Urothelium cell line (cell line): ENCODE measurements around the gene SIK1.
"Not testable (repeated sequence)": the region's sequence is repeated elsewhere in the genome, so short reads cannot be mapped to it uniquely, and the experiment has no call there.

Source experiments
- DNase-seq: peaks from one replicate; pipeline ENCODE4 v3.0.0; 2011; ENCODE audit warnings: low spot score, mixed read lengths
- FAIRE-seq: peaks from 2 replicates; lab custom pipeline; 2011; peaks lifted over from hg19 to GRCh38; lab: Jason Lieb, UNC

The SIK1 gene

GRCh38 chr21:43440835-43441727 lies 14.2 kb upstream of the SIK1 start:
- DNase-seq, FAIRE-seq: not testable (repeated sequence)

DNA sequence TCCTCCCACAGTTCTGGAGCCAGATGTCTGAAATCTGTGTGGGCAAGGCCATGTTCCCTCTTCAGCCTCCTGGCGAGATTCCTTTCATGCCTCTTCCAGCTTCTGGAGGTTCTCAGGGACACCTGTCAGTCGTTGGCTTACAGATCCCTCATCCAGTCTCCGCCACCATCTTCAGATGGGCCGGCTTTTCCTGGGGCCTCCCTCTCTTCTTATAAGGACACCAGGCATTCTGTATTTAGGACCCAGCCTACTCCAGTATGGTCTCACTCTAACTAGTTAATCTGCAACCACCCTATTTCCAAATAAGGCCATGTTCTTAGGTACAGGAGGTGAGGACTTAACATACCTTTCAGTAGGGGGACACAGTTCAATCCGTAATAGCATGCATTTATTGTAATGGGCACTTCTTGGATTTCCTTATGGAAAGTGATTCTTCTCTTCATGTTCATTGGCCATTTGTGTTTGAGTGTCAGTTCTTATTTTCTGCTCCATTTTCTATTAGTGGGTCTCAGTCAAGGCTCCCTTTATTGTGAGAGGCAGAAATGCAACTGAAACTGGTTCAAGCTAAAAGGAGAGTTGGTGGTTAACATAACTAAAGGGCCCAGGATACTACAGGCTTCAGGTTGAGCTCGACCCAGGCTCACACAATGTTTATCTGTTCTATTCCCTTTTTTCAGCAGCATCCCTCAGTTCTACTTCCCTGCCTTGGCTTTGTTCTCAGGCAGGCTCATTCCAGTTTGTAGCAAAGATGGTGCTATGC lies 12.6 kb upstream of the SIK1 start:
- not testable (repeated sequence) for FAIRE-seq, DNase-seq

DNA sequence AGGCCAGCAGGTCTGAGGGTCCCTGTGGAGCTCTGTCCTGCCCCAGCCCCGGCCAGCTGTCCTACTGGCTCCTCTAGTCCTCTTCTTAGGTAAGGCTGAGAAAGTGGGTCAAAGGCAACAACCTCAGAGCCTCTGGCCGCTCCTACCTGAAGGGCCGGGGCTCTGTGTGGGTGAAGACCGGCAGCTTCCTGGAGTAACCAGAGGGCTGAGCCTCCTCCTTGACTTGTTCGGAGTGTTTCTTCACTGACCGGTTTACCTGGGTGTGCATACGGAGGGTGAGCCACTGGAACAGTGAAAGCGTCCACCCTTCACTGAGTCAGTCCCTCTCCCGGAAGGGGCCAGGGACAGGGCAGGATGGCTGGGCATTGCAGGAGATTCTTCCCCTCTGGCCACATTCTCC lies 9.3 kb upstream of the SIK1 start:
- not testable (repeated sequence) for DNase-seq, FAIRE-seq

GRCh38 chr21:43433340-43434136 lies 6.6 kb upstream of the SIK1 start:
- DNase-seq, FAIRE-seq: not testable (repeated sequence)

DNA sequence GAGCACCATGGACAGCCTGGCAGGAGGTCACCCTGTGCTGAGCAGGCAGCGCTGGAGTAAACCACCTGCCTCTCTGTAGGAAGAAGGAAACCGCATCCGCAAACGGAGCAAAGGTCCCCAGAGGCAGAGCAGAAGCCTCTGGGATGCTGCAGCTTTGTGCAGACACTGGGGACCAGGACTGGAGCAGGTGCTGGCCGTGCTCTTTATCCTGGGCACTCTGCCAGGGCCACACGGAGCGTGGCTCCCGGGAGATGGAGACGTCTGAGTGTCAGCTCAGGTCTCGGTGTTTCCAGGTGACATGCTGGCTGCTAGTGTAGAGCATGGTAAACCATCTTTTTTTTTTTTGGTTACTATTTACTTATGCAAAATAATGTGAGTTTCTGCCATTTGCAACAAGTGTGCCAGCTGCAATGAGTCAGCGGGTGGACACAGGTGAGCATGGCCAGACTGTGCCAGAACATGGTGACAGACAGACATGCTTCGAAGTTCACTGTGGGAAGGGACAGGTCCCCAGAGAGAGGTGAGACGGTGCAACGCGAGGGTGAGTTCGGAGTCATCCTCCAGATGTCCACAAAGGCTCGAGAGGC lies 4.0 kb upstream of the SIK1 start:
- not testable (repeated sequence) for FAIRE-seq, DNase-seq

DNA sequence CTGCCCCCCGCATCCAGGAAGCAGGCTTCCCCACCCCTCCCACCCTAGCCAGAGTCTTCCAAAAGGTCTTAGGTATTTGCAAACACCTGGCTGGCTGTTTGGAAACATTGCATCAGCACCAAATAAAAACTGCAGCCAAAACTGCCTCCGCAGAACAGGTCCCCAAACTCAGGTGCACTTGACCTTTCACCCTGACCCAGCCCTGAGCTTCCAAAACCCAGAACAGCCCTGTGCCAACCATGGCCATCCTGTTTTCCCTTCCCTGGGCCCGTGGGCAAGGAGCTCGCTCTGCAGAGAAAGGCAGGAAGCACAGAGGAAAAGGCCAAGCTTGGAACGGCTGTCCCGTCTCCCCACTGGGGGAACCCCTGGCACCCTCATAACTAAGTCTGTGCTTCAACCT lies 2.0 kb upstream of the SIK1 start:
- not testable (repeated sequence) for DNase-seq, FAIRE-seq

DNA sequence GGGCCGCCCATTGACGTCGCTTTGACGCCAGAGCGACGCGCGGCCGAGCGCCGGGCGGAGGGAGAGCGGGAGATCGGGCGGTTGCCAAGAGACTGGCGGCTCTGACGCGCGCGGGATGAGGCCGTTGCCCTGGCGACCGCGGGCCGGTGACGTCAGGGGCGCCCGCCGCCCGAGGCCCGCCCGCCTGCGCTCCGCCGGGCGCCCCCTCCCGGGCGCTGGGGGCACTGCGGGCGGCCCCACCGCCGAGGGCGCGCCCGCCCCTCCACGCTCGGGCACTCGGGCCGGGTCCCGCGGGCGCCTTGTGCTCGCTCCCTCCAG lies 270 bp upstream of the SIK1 start:
- not testable (repeated sequence) for DNase-seq, FAIRE-seq

DNA sequence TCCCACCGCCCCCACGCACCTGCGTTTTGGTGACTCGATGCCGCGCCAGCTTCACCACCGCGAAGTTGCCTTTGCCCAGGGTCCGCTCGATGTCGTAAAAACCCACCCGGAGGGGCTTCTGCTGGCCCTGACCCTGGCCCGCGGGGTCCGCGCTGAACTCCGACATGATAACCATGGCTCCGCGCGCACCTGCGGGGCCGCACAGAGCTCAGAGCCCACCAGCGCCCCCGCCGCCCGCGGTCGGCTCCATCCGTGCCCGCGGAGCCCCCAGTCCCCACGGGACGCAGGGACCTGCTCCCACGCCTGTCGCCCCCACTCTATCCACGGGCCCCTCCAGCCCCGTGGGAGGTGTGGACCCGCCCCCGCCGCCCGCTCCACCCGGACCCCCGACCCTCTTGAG lies 927 bp downstream of the SIK1 start:
- not testable (repeated sequence) for FAIRE-seq, DNase-seq

- FAIRE-seq, DNase-seq: not testable (repeated sequence)
Measured at GRCh38 chr21:43419475-43419874, 7.5 kb downstream of the SIK1 start.

- DNase-seq, FAIRE-seq: not testable (repeated sequence)
Measured at GRCh38 chr21:43414576-43414975, 12.4 kb downstream of the SIK1 start.

DNA sequence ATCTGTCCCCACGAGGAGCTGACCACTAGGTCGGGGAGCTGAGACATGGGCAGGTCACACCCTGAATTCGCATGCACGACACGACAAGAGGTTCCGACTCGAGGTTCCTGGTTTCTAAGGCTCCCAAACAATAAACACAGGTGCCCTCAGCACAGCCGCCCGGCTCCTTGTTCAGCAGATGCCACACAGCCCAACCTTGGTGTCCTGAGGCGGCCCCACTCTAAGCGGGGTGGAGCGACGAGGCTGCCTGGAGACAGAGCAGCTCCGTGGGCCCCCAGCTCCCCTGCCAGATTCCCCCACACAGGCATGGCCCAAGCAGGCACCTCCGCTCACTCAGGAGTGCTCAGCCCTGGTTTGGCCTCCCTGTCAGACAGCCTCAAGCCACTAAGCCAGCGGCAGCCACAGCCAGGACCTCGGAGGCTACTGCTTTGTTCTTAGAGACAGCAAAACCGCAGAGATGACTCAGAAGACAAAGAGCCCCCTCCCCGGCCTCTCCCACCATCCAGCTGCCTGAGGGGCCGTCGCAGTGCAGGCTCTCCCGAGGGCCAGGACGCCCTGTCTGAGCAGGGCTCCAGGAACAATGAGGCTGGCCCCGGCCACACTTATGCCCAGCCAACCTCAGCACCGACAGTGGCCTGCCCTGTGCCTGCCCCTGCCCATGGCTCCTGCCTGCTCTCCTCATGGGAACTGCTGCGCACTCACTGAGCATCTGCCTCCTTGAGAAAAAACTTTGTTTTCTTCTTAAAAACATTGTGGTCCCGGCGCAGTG lies 14.7 kb downstream of the SIK1 start:
- FAIRE-seq = peak; percentile 66

GRCh38 chr21:43410456-43411068 lies 16.4 kb downstream of the SIK1 start:
- not testable (repeated sequence) for FAIRE-seq, DNase-seq

More for the DNA sequence above, 14.7 kb downstream of the SIK1 start:
- not testable (repeated sequence) for DNase-seq

- DNase-seq, FAIRE-seq: not testable (repeated sequence)
Measured at GRCh38 chr21:43407139-43407538, 19.8 kb downstream of the SIK1 start.

DNA sequence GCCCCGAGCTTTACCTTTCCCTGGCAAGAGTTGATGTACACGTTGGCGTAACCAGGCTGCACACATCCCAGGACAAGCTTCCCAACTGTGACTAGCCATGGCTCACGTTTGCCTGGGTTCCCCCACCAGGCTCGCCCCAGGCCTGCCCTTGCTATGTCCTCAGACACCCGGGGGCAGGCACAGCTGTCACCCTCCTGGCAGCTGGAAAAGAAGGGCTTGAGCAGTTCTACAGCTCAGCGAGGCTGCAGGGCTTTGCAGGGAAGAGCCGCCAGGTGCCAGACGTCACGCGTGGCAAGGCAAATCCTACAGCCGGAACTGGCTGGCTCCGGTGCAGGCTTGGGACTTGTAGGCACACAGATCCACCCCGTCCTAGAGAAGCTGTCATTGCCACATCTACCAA lies 22.5 kb downstream of the SIK1 start:
- FAIRE-seq, DNase-seq: not testable (repeated sequence)

DNA sequence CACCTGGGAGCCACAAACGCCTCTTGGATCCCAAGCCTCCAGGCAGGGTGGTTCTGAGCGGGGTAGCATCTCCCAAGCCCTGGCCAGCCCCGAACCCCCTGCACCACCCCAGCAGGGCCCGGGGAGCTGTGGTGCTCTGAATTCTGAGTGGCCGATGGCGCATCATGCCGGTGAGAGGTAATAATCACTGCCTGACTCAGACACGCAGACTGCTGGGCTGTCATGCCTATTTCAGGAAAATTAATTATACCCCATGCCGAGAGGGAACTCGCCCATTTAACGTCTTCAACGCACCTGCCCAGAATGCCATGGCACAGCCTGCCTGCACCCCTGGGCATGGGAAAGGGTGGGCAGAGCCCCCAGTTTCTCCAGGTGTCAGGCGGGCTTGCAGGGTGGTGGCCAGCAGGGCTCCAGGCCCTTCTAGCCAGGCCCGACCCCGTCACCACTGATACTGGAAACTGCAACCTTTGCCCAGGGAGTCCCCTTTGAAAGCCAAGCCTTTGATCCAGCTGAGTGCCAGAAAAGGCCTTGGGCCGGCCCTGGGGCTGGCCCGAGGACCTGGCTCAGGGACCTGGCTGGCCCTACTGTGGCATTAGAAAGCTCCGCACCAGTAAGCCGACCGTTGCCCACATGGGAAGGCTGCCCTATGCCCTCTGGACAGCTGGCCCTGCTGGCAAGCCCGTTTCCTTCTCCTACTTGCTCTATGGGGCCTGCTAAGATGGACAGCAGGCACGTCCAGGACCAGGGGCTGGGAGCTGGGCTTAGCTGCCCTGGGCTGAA lies 23.1 kb downstream of the SIK1 start:
- not testable (repeated sequence) for FAIRE-seq, DNase-seq

DNA sequence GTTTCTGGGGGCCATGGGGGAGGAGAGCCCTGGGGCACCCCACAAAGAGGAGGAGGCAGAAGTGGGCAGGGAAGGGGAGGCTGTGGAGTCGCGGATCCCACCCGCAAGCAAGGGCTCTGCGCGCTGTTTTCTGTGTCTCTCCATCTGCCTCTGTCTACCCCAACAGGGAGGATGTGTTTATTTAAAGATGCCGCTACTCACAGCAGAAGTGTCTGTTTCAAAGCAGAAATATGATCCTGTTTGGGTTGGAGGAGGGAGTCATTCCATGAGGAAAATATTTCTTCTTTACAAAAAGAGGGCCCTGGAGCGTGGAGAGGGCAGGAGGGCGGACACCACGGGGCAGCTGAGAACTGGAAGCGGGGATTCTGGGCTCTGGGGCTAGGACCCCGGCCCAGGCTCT lies 25.8 kb downstream of the SIK1 start:
- not testable (repeated sequence) for FAIRE-seq, DNase-seq

DNA sequence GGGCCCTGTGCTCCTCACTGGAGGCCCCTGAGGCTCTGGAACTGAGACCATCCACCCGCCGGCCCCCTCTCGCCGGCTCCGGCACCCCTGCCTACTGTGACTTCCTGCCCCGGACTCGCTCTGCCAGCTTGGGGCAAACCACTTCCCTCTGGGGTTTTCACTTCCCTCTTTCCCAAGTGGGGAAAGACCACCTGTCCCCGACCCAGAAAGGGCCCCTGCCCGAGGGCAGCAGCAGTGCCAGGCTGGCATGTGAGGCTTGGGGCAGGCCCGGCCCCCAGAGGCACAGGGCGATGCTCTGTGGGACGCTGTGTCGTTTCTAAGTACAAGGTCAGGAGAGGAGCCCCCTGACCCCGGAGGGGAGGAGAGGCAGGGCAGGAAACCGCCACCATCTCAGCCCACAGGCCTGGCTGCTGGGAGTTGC lies 27.3 kb downstream of the SIK1 start:
- not testable (repeated sequence) for FAIRE-seq, DNase-seq

DNA sequence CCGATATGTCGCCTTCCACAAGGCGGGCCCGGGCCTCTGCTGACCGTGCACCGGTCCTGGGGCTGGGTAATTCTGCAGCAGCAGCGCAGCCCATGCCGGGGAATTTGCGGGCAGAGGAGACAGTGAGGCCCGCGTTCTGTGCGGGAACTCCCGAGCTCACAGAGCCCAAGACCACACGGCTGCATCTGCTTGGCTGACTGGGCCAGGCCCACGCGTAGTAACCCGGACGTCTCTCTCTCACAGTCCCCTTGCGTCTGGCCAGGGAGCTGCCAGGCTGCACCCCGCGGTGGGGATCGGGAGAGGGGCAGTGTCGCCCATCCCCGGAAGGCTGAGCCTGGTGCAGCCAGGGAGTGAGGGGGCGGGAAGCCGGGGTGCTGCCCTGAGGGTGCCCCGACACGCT lies 27.8 kb downstream of the SIK1 start:
- not testable (repeated sequence) for FAIRE-seq, DNase-seq
